SK-N-MC (cell line): ENCODE measurements around the gene EEFSEC.

Experiments used
- DNase-seq: peaks from one replicate; pipeline ENCODE4 v3.0.0-alpha.2; 2011; ENCODE audit warnings: low read depth, low spot score
- H3K27ac ChIP-seq: fragments of 200-600 bp; sonication (generic); 2 replicates; pipeline ENCODE4 v1.5.1; 2016; ENCODE audit warnings: mixed run types
- H3K36me3 ChIP-seq: fragments of 200-600 bp; sonication (generic); 2 replicates; pipeline ENCODE4 v1.6.1; 2017; ENCODE audit warnings: antibody characterized with exemption, low read length, mixed read lengths; ENCODE audit not compliant: insufficient read depth
- H3K4me3 ChIP-seq: fragments of 200-600 bp; sonication (generic); 2 replicates; pipeline ENCODE4 v1.5.1; 2016
- H3K9ac ChIP-seq: fragments of 200-600 bp; sonication (generic); 2 replicates; pipeline ENCODE4 v1.8.0; 2017; ENCODE audit warnings: mixed run types, mixed read lengths; ENCODE audit not compliant: insufficient read length
- H3K9me3 ChIP-seq: fragments of 200-600 bp; sonication (generic); 2 replicates; pipeline ENCODE4 v1.6.1; 2017; ENCODE audit warnings: low read depth, mild to moderate bottlenecking, antibody characterized with exemption, low read length, moderate library complexity, mixed read lengths
- EZH2 ChIP-seq: fragments of 200-600 bp; sonication (generic); IDR thresholded peaks from one replicate; pipeline ENCODE4 v1.6.1; 2017; ENCODE audit warnings: antibody characterized with exemption
- FOXP2 ChIP-seq: optimal IDR thresholded peaks from 2 replicates; pipeline ENCODE3; 2011; ENCODE audit warnings: mild to moderate bottlenecking, moderate library complexity; ENCODE audit not compliant: insufficient read depth; ENCODE audit errors: extremely low read length, control extremely low read depth
- POLR2AphosphoS5 ChIP-seq: IDR thresholded peaks from 2 replicates; pipeline ENCODE4 v1.6.1; 2012; ENCODE audit warnings: mild to moderate bottlenecking, low read depth, low read length, borderline replicate concordance

The EEFSEC gene

GRCh38 chr3:128344052-128344735 is 190.9 kb downstream of the EEFSEC start:
- TF ChIP-seq POLR2AphosphoS5 (no peak), EZH2 (no peak), FOXP2 (no peak)
- no peak overlapping the region for H3K27ac ChIP-seq
- no peak overlapping the region for H3K9ac ChIP-seq
- no peak overlapping the region for H3K4me3 ChIP-seq
- no peak for DNase-seq
- no peaks in the 10 kb centered on the region for H3K9me3 ChIP-seq
- H3K36me3 ChIP-seq: no peaks in the 10 kb centered on the region; the same call in 1 of the 2 replicates

GRCh38 chr3:128345196-128345595 is 191.9 kb downstream of the EEFSEC start:
- TF ChIP-seq FOXP2 (no peak), EZH2 (no peak), POLR2AphosphoS5 (no peak)
- no peak for DNase-seq
- H3K36me3 ChIP-seq: no peaks in the 10 kb centered on the region; the same call in 1 of the 2 replicates

GRCh38 chr3:128346562-128346961 is 193.3 kb downstream of the EEFSEC start:
- H3K36me3 ChIP-seq: no peaks in the 10 kb centered on the region; the same call in 1 of the 2 replicates
- no peak overlapping the region for H3K27ac ChIP-seq
- no peak overlapping the region for H3K4me3 ChIP-seq
- no peak for DNase-seq
- H3K9ac ChIP-seq: no peak overlapping the region
- no peaks in the 10 kb centered on the region for H3K9me3 ChIP-seq
- TF ChIP-seq POLR2AphosphoS5: no peak
- no peak for TF ChIP-seq EZH2
- TF ChIP-seq FOXP2: no peak

More at GRCh38 chr3:128345196-128345595, 191.9 kb downstream of the EEFSEC start:
- no peaks in the 10 kb centered on the region for H3K9me3 ChIP-seq
- no peak overlapping the region for H3K27ac ChIP-seq
- no peak overlapping the region for H3K9ac ChIP-seq
- no peak overlapping the region for H3K4me3 ChIP-seq

GRCh38 chr3:128347282-128347681 is 194.0 kb downstream of the EEFSEC start:
- Histone ChIP-seq H3K9me3 (no peaks in the 10 kb centered on the region), H3K9ac (no peak overlapping the region)
- TF ChIP-seq POLR2AphosphoS5 (no peak), EZH2 (no peak), FOXP2 (no peak)

GRCh38 chr3:128348075-128348474 is 194.8 kb downstream of the EEFSEC start:
- Histone ChIP-seq H3K9ac (no peak overlapping the region), H3K27ac (no peak overlapping the region), H3K9me3 (no peaks in the 10 kb centered on the region), H3K36me3 (no peaks in the 10 kb centered on the region), H3K4me3 (no peak overlapping the region)
- TF ChIP-seq EZH2 (no peak), FOXP2 (no peak), POLR2AphosphoS5 (no peak)
- DNase-seq: no peak

More at GRCh38 chr3:128347282-128347681, 194.0 kb downstream of the EEFSEC start:
- no peak overlapping the region for H3K27ac ChIP-seq
- DNase-seq: no peak
- H3K36me3 ChIP-seq: no peaks in the 10 kb centered on the region; the same call in 1 of the 2 replicates
- no peak overlapping the region for H3K4me3 ChIP-seq

- no peak overlapping the region for H3K27ac ChIP-seq
- H3K9ac ChIP-seq: no peak overlapping the region
- no peaks in the 10 kb centered on the region for H3K9me3 ChIP-seq
- H3K36me3 ChIP-seq: no peaks in the 10 kb centered on the region
- no peak for DNase-seq
- TF ChIP-seq FOXP2 (no peak), POLR2AphosphoS5 (no peak)
- H3K4me3 ChIP-seq: no peak overlapping the region
Measured at GRCh38 chr3:128348805-128349531, 195.7 kb downstream of the EEFSEC start.

GRCh38 chr3:128349963-128350599 is 196.8 kb downstream of the EEFSEC start:
- Histone ChIP-seq H3K9me3 (no peaks in the 10 kb centered on the region), H3K9ac (no peak overlapping the region), H3K27ac (no peak overlapping the region), H3K36me3 (no peaks in the 10 kb centered on the region), H3K4me3 (no peak overlapping the region)
- no peak for TF ChIP-seq EZH2
- no peak for TF ChIP-seq POLR2AphosphoS5
- TF ChIP-seq FOXP2: no peak
- no peak for DNase-seq

- Histone ChIP-seq H3K9me3 (no peaks in the 10 kb centered on the region), H3K4me3 (no peak overlapping the region), H3K36me3 (no peaks in the 10 kb centered on the region), H3K9ac (no peak overlapping the region), H3K27ac (no peak overlapping the region)
- no peak for DNase-seq
- TF ChIP-seq FOXP2 (no peak), EZH2 (no peak)
Measured at GRCh38 chr3:128351546-128351945, 198.3 kb downstream of the EEFSEC start.
